WTC11 (cell line): ENCODE measurements around the gene TYW1B. TPM values are rescaled to one million over a fixed set of nuclear protein-coding genes. Genes with fewer than 3 reads are reported as not detected.
A peak's percentile ranks its signal among the peaks of the same experiment; 100 is the strongest.

ENCODE experiments used
- ATAC-seq: fragments of 200-7000 bp; cut with Tn5 transposase; 2 replicates; pipeline ENCODE4 v1.10.0; 2021; ENCODE audit warnings: mild to moderate bottlenecking, moderate library complexity
- CTCF ChIA-PET: fragments of 300-600 bp; sonication (Branson Sonifier 250); formaldehyde crosslinking; loops from one replicate; lab custom pipeline; 2021; ENCODE audit warnings: antibody characterized with exemption; lab: Charles Lee
- POLR2A ChIA-PET: fragments of 350-600 bp; sonication (Branson Sonifier 250); formaldehyde crosslinking; loops from one replicate; lab custom pipeline; 2021; ENCODE audit warnings: antibody characterized with exemption; lab: Charles Lee
- DNase-seq: peaks from one replicate; pipeline ENCODE4 v3.0.0; 2021; ENCODE audit warnings: low spot score
- H3K27ac Mint-ChIP-seq: 2 replicates; pipeline ENCODE4 v1.8.0; 2021; ENCODE audit warnings: mixed read lengths
- H3K27me3 Mint-ChIP-seq: 2 replicates; pipeline ENCODE4 v1.8.0; 2021; ENCODE audit warnings: low read depth, mild to moderate bottlenecking, moderate library complexity, mixed read lengths
- H3K36me3 Mint-ChIP-seq: 2 replicates; pipeline ENCODE4 v1.8.0; 2021; ENCODE audit warnings: mixed read lengths
- H3K4me1 Mint-ChIP-seq: 2 replicates; pipeline ENCODE4 v1.8.0; 2022; ENCODE audit warnings: mixed read lengths
- H3K4me3 Mint-ChIP-seq: 2 replicates; pipeline ENCODE4 v1.8.0; 2021; ENCODE audit warnings: mild to moderate bottlenecking, moderate library complexity, mixed read lengths
- H3K9me3 Mint-ChIP-seq: 2 replicates; pipeline ENCODE4 v1.8.0; 2021; ENCODE audit warnings: mixed read lengths
- ATF1 ChIP-seq: sonication (generic); formaldehyde crosslinking; IDR thresholded peaks from 2 replicates; pipeline ENCODE4 v1.8.1; 2023; ENCODE audit warnings: mild to moderate bottlenecking, moderate library complexity, missing genetic modification reagents
- E2F4 ChIP-seq: sonication (generic); formaldehyde crosslinking; IDR thresholded peaks from 2 replicates; pipeline ENCODE4 v1.8.1; 2022; ENCODE audit warnings: low read depth, mild to moderate bottlenecking, moderate library complexity, missing genetic modification reagents, borderline replicate concordance
- GRHL2 ChIP-seq: fragments of 250-450 bp; sonication (Bioruptor Pico); IDR thresholded peaks from 2 replicates; pipeline ENCODE4 v1.8.0; 2022; ENCODE audit warnings: mild to moderate bottlenecking, moderate library complexity; ENCODE audit not compliant: insufficient replicate concordance, severe bottlenecking
- HMGA2 ChIP-seq: fragments of 250-450 bp; sonication (Bioruptor Pico); IDR thresholded peaks from 2 replicates; pipeline ENCODE4 v1.4.0; 2021; ENCODE audit warnings: mild to moderate bottlenecking, moderate library complexity
- JAZF1 ChIP-seq: fragments of 250-450 bp; sonication (Bioruptor Pico); IDR thresholded peaks from 2 replicates; pipeline ENCODE4 v1.9.0; 2021; ENCODE audit warnings: moderate library complexity, mild to moderate bottlenecking, inconsistent platforms
- MLX ChIP-seq: sonication (generic); formaldehyde crosslinking; IDR thresholded peaks from 2 replicates; pipeline ENCODE4 v1.8.1; 2023; ENCODE audit warnings: mild to moderate bottlenecking, missing genetic modification reagents, moderate library complexity
- NFATC4 ChIP-seq: fragments of 250-450 bp; sonication (Bioruptor Pico); IDR thresholded peaks from 2 replicates; pipeline ENCODE4 v1.9.0; 2021; ENCODE audit warnings: mild to moderate bottlenecking
- NR2C2 ChIP-seq: sonication (generic); formaldehyde crosslinking; IDR thresholded peaks from 2 replicates; pipeline ENCODE4 v1.8.0; 2022; ENCODE audit warnings: mild to moderate bottlenecking, missing genetic modification reagents
- OVOL2 ChIP-seq: fragments of 250-450 bp; sonication (Bioruptor Pico); IDR thresholded peaks from 2 replicates; pipeline ENCODE4 v1.9.0; 2021; ENCODE audit warnings: mild to moderate bottlenecking, borderline replicate concordance
- PRRX2 ChIP-seq: fragments of 250-450 bp; sonication (Bioruptor Pico); IDR thresholded peaks from 2 replicates; pipeline ENCODE4 v1.8.0; 2021; ENCODE audit warnings: mild to moderate bottlenecking
- RELA ChIP-seq: sonication (generic); formaldehyde crosslinking; IDR thresholded peaks from 2 replicates; pipeline ENCODE4 v1.8.1; 2022; ENCODE audit warnings: missing genetic modification reagents, mild to moderate bottlenecking, borderline replicate concordance
- ZMAT4 ChIP-seq: fragments of 250-450 bp; sonication (Bioruptor Pico); IDR thresholded peaks from 2 replicates; pipeline ENCODE4 v1.9.0; 2021; ENCODE audit warnings: mild to moderate bottlenecking
- ZNF138 ChIP-seq: sonication (generic); formaldehyde crosslinking; conservative IDR thresholded peaks from 2 replicates; pipeline ENCODE4 v1.8.1; 2022; ENCODE audit warnings: mild to moderate bottlenecking, moderate library complexity, missing genetic modification reagents
- ZNF263 ChIP-seq: sonication (generic); formaldehyde crosslinking; IDR thresholded peaks from 2 replicates; pipeline ENCODE4 v1.8.1; 2022; ENCODE audit warnings: low read depth, mild to moderate bottlenecking, moderate library complexity, missing genetic modification reagents
- ZNF281 ChIP-seq: sonication (generic); formaldehyde crosslinking; IDR thresholded peaks from 2 replicates; pipeline ENCODE4 v1.8.0; 2023; ENCODE audit warnings: mild to moderate bottlenecking, missing genetic modification reagents
- ZNF396 ChIP-seq: fragments of 250-450 bp; sonication (Bioruptor Pico); IDR thresholded peaks from 2 replicates; pipeline ENCODE4 v1.8.0; 2021; ENCODE audit warnings: mild to moderate bottlenecking, moderate library complexity, borderline replicate concordance
- ZNF416 ChIP-seq: fragments of 250-450 bp; sonication (Bioruptor Pico); IDR thresholded peaks from 2 replicates; pipeline ENCODE4 v1.9.0; 2021; ENCODE audit warnings: mild to moderate bottlenecking, inconsistent platforms
- ZNF512 ChIP-seq: sonication (generic); formaldehyde crosslinking; IDR thresholded peaks from 2 replicates; pipeline ENCODE4 v1.8.1; 2022; ENCODE audit warnings: missing genetic modification reagents, borderline replicate concordance
- ZNF532 ChIP-seq: fragments of 250-450 bp; sonication (Bioruptor Pico); IDR thresholded peaks from 2 replicates; pipeline ENCODE4 v1.9.0; 2021; ENCODE audit warnings: mild to moderate bottlenecking, borderline replicate concordance
- ZNF671 ChIP-seq: fragments of 250-450 bp; sonication (Bioruptor Pico); IDR thresholded peaks from 2 replicates; pipeline ENCODE4 v1.8.0; 2021; ENCODE audit warnings: mild to moderate bottlenecking
- ZSCAN18 ChIP-seq: fragments of 250-450 bp; sonication (Bioruptor Pico); IDR thresholded peaks from 2 replicates; pipeline ENCODE4 v2.1.2; 2022; ENCODE audit warnings: mild to moderate bottlenecking, moderate library complexity
- total RNA-seq: library from RNA; stranded (reverse); gene quantifications from 3 replicates; pipeline ENCODE4 v1.2.3, GENCODE V29; 2021

TYW1B gene
- total RNA-seq, 1 experiment from 2014 or later, result 5.7 TPM

GRCh38 chr7:72751978-72752377 is 76.0 kb downstream of the TYW1B start:
- DNase-seq (peak; percentile 67), ATAC-seq (peak; percentile 96)
- peaks cover 11% of the 10 kb centered on the region for H3K9me3 Mint-ChIP-seq
- H3K27ac Mint-ChIP-seq, result no peak overlapping the region
- H3K4me3 Mint-ChIP-seq, result no peak overlapping the region
- H3K36me3 Mint-ChIP-seq, result peaks cover 10% of the 10 kb centered on the region
- H3K4me1 Mint-ChIP-seq, result no peaks in the 10 kb centered on the region
- ChIA-PET POLR2A (no interaction called here), CTCF (interaction anchor here (0.6 to 1.7 kb wide), 3 partner anchors 14 to 178 kb away, joined by 3 to 4 read pairs (median 4); no protein-coding TSS in a partner anchor)
- no peaks in the 10 kb centered on the region for H3K27me3 Mint-ChIP-seq
- no peak for TF ChIP-seq GRHL2 (CRISPR knock-in tag)
- TF ChIP-seq ZNF396 (CRISPR knock-in tag), result no peak
- no peak for TF ChIP-seq JAZF1 (CRISPR knock-in tag)
- no peak for TF ChIP-seq NR2C2 (CRISPR knock-in tag)
- no peak for TF ChIP-seq ZNF263
- TF ChIP-seq RELA (CRISPR knock-in tag), result no peak
- TF ChIP-seq ZNF138, result no peak
- TF ChIP-seq OVOL2 (CRISPR knock-in tag), result no peak
- no peak for TF ChIP-seq E2F4 (CRISPR knock-in tag)
- TF ChIP-seq MLX (CRISPR knock-in tag), result no peak
- no peak for TF ChIP-seq ZNF671 (CRISPR knock-in tag)
- TF ChIP-seq, all 79 proteins: peak for 0

GRCh38 chr7:72751378-72751777 is 76.6 kb downstream of the TYW1B start:
- POLR2A ChIA-PET, result no interaction called here
- ATAC-seq (no peak), DNase-seq (no peak)
- no peak overlapping the region; the same call in 1 of the 2 replicates for H3K27ac Mint-ChIP-seq
- no peaks in the 10 kb centered on the region for H3K27me3 Mint-ChIP-seq
- no peak overlapping the region for H3K4me3 Mint-ChIP-seq
- peaks cover 7% of the 10 kb centered on the region for H3K9me3 Mint-ChIP-seq
- 0 out of 2 replicates have a peak, but pooled peaks cover 2% of the 10 kb centered on the region for H3K4me1 Mint-ChIP-seq
- CTCF ChIA-PET, result interaction anchor here (0.6 to 1.7 kb wide), 2 partner anchors 15 to 78 kb away, joined by 4 read pairs; no protein-coding TSS in a partner anchor
- peaks cover 11% of the 10 kb centered on the region for H3K36me3 Mint-ChIP-seq
- TF ChIP-seq PRRX2 (CRISPR knock-in tag), result no peak
- no peak for TF ChIP-seq ATF1 (CRISPR knock-in tag)
- TF ChIP-seq ZNF416 (CRISPR knock-in tag), result no peak
- no peak for TF ChIP-seq HMGA2 (CRISPR knock-in tag)
- TF ChIP-seq NFATC4 (CRISPR knock-in tag), result no peak
- no peak for TF ChIP-seq ZSCAN18 (CRISPR knock-in tag)
- no peak for TF ChIP-seq ZNF512
- no peak for TF ChIP-seq RELA (CRISPR knock-in tag)
- no peak for TF ChIP-seq ZNF532
- TF ChIP-seq GRHL2 (CRISPR knock-in tag), result no peak
- TF ChIP-seq MLX (CRISPR knock-in tag), result no peak
- no peak for TF ChIP-seq ZMAT4 (CRISPR knock-in tag)
- TF ChIP-seq ZNF281 (CRISPR knock-in tag), result no peak
